Keratinocyte (primary cell): ENCODE measurements around the gene ORM1. TPM values are rescaled to one million over a fixed set of nuclear protein-coding genes. Genes with fewer than 3 reads are reported as not detected.

Experiments used
- DNase-seq: peaks from one replicate; pipeline ENCODE4 v3.0.0-alpha.2; 2011; ENCODE audit warnings: low read depth, missing footprints, low spot score
- FAIRE-seq: peaks from 2 replicates; lab custom pipeline; 2011; peaks lifted over from hg19 to GRCh38; lab: Jason Lieb, UNC
- H2AFZ ChIP-seq: 2 replicates; pipeline ENCODE4 v1.6.0; 2012; ENCODE audit warnings: low read length, control low read depth, inconsistent platforms; ENCODE audit not compliant: control insufficient read depth
- H3K27ac ChIP-seq: 2 replicates; pipeline ENCODE4 v1.5.1; 2011; ENCODE audit warnings: low read length; ENCODE audit not compliant: control insufficient read depth, insufficient read depth
- H3K27me3 ChIP-seq: 3 replicates; pipeline ENCODE4 v1.6.0; 2011; ENCODE audit warnings: low read length; ENCODE audit not compliant: control insufficient read depth, insufficient read depth; ENCODE audit errors: extremely low read depth
- H3K36me3 ChIP-seq, 2 experiments: 2 replicates in 1 of 2; 3 replicates in 1 of 2; pipeline ENCODE4 v1.5.1; 2011; ENCODE audit warnings: low read length in 2 of 2, mild to moderate bottlenecking in 1 of 2; ENCODE audit not compliant: control insufficient read depth in 2 of 2, insufficient read depth in 2 of 2; ENCODE audit errors: extremely low read depth in 1 of 2
- H3K4me1 ChIP-seq: 3 replicates; pipeline ENCODE4 v1.5.1; 2011; ENCODE audit warnings: low read length; ENCODE audit not compliant: control insufficient read depth, insufficient read depth; ENCODE audit errors: extremely low read depth
- H3K4me2 ChIP-seq: 3 replicates; pipeline ENCODE4 v1.6.0; 2011; ENCODE audit warnings: low read depth, low read length; ENCODE audit not compliant: control insufficient read depth, insufficient read depth; ENCODE audit errors: extremely low read depth
- H3K4me3 ChIP-seq, 3 experiments: fragments of 200-600 bp in 1 of 3; sonication (generic) in 1 of 3; 2 replicates in 2 of 3; 3 replicates in 1 of 3; pipeline ENCODE4 v1.5.1; 2011 to 2016; ENCODE audit warnings: low read length in 3 of 3, mild to moderate bottlenecking in 3 of 3, control low read depth in 2 of 3, inconsistent platforms in 1 of 3, low read depth in 1 of 3, mixed read lengths in 1 of 3, mixed run types in 1 of 3, moderate library complexity in 1 of 3; ENCODE audit not compliant: control insufficient read depth in 2 of 3, insufficient read depth in 2 of 3; ENCODE audit errors: extremely low read depth in 1 of 3
- H3K79me2 ChIP-seq: 2 replicates; pipeline ENCODE4 v1.6.0; 2012; ENCODE audit warnings: low read length; ENCODE audit not compliant: control insufficient read depth, insufficient read depth
- H3K9ac ChIP-seq: 3 replicates; pipeline ENCODE4 v1.6.0; 2011; ENCODE audit warnings: low read length; ENCODE audit not compliant: control insufficient read depth, insufficient read depth; ENCODE audit errors: extremely low read depth
- H3K9me1 ChIP-seq: 3 replicates; pipeline ENCODE4 v1.6.0; 2011; ENCODE audit warnings: low read length; ENCODE audit not compliant: control insufficient read depth, insufficient read depth; ENCODE audit errors: extremely low read depth
- H3K9me3 ChIP-seq: 2 replicates; pipeline ENCODE4 v1.5.1; 2012; ENCODE audit warnings: low read depth, low read length; ENCODE audit not compliant: control insufficient read depth
- H4K20me1 ChIP-seq: 3 replicates; pipeline ENCODE4 v1.6.0; 2011; ENCODE audit warnings: low read length; ENCODE audit not compliant: control insufficient read depth, insufficient read depth; ENCODE audit errors: extremely low read depth
- EZH2 ChIP-seq: IDR thresholded peaks from one replicate; pipeline ENCODE4 v1.6.1; 2012; ENCODE audit warnings: inconsistent platforms, mild to moderate bottlenecking, low read length, moderate library complexity
- dilution Hi-C: fragments of 300-500 bp; cut with MboI; formaldehyde crosslinking; loops from one replicate; pipeline ENCODE4 v1.7.0; 2020; ENCODE audit warnings: low sequenced_read_pairs; ENCODE audit not compliant: extremely low pct_ligation_motif_present
- polyA plus RNA-seq, 5 experiments: library from polyadenylated mRNA; depleted of rRNA in 3 of 5; stranded (reverse) in 3 of 5; stranded (forward) in 1 of 5; unstranded in 1 of 5; fragments of >200 nt; gene quantifications; 1 replicate in 1 of 5; 2 replicates in 3 of 5; 3 replicates in 1 of 5; pipeline versions ENCODE4 v1.2.1 to v1.2.3, GENCODE V29; 2011 to 2012; ENCODE audit warnings: missing spikeins in 2 of 5, low read depth in 1 of 5, low replicate concordance in 1 of 5
- TF ChIP-seq, protein P1 (sequence below), 3 experiments: IDR thresholded peaks in 1 of 3; conservative IDR thresholded peaks in 1 of 3; optimal IDR thresholded peaks in 1 of 3; 2 replicates in 2 of 3; 3 replicates in 1 of 3; pipeline versions ENCODE3 to v1.5.1; 2011; ENCODE audit warnings: low read length in 3 of 3, mild to moderate bottlenecking in 3 of 3, moderate library complexity in 2 of 3, control low read depth in 1 of 3, inconsistent platforms in 1 of 3; ENCODE audit not compliant: insufficient read depth in 2 of 3; ENCODE audit errors: extremely low read depth in 1 of 3

Gene ORM1
- polyA plus RNA-seq, 1 donor (not counting 4 experiments of a cell fraction or from before 2014, with no cell fraction given), result not detected

DNA sequence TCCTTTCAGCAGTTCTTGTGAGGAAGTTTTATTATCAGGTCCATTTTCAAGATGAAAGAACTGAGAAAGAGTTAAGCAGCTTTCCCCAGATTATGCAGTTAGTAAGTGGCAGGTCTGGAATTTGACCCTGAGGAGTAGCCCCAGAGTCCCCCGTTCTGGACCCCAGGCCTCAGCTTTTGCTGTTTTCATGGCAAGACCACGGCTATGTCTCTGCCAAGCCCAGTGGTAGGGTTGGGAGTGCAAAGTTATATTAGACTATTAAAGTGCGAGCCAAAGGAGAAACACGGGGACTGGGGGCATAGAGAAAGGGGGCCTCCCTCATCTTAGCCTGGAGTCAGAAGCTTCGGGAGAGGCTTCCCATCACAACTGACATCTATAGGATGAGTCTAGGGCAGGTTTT is 19.3 kb upstream of the ORM1 start:
- FAIRE-seq (no peak), DNase-seq (no peak)
- Histone ChIP-seq H3K79me2 (no peaks in the 10 kb centered on the region), H3K27ac (no peak overlapping the region), H3K9me3 (no peaks in the 10 kb centered on the region), H3K4me2 (no peak overlapping the region), H3K36me3 (peaks cover 29 to 45% of the 10 kb centered on the region in 2 experiments), H3K4me1 (no peaks in the 10 kb centered on the region), H3K9ac (no peak overlapping the region), H2AFZ (no peak overlapping the region), H3K9me1 (no peaks in the 10 kb centered on the region), H4K20me1 (no peaks in the 10 kb centered on the region), H3K4me3 (no peak overlapping the region), H3K27me3 (no peaks in the 10 kb centered on the region)
- TF ChIP-seq EZH2, result no peak
- TF ChIP-seq, protein P1, sequence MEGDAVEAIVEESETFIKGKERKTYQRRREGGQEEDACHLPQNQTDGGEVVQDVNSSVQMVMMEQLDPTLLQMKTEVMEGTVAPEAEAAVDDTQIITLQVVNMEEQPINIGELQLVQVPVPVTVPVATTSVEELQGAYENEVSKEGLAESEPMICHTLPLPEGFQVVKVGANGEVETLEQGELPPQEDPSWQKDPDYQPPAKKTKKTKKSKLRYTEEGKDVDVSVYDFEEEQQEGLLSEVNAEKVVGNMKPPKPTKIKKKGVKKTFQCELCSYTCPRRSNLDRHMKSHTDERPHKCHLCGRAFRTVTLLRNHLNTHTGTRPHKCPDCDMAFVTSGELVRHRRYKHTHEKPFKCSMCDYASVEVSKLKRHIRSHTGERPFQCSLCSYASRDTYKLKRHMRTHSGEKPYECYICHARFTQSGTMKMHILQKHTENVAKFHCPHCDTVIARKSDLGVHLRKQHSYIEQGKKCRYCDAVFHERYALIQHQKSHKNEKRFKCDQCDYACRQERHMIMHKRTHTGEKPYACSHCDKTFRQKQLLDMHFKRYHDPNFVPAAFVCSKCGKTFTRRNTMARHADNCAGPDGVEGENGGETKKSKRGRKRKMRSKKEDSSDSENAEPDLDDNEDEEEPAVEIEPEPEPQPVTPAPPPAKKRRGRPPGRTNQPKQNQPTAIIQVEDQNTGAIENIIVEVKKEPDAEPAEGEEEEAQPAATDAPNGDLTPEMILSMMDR (optimal IDR thresholded peaks at IDR 0.05 in 1 of 3, IDR thresholded peaks at IDR 0.05 in 1 of 3, conservative IDR thresholded peaks at IDR 0.05 in 1 of 3; ENCODE audit: extremely low read depth in 1 of 3, insufficient read depth in 2 of 3, low read length in 3 of 3), result no peak
- dilution Hi-C loops, result no loop called here

DNA sequence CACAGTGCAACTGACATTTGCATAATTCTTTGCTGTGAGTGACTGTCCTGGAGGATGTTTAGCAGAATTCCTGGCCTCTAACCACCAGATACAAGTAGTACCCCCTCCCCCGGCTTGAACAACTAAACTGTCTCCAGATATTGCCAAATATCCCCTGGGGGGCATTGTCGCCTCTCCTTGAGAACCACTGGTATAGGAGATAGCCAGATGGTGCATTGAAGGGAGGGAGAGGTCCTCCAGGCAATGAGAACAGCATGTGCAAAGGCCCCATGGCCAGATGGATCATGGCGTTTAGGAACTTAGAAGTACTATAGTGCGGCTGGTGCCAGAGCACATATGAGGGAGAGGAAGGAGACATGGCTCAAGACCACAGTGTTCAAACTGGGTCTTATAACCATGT is 18.9 kb upstream of the ORM1 start:
- Histone ChIP-seq H3K4me1 (no peaks in the 10 kb centered on the region), H3K36me3 (peaks cover 33 to 45% of the 10 kb centered on the region in 2 experiments), H3K27me3 (no peaks in the 10 kb centered on the region), H3K4me2 (no peak overlapping the region), H3K9me1 (no peaks in the 10 kb centered on the region), H2AFZ (no peak overlapping the region), H3K9me3 (no peaks in the 10 kb centered on the region), H4K20me1 (no peaks in the 10 kb centered on the region), H3K9ac (no peak overlapping the region), H3K27ac (no peak overlapping the region), H3K79me2 (no peaks in the 10 kb centered on the region), H3K4me3 (no peak overlapping the region)
- dilution Hi-C loops, result no loop called here
- TF ChIP-seq, protein P1 (optimal IDR thresholded peaks at IDR 0.05 in 1 of 3, IDR thresholded peaks at IDR 0.05 in 1 of 3, conservative IDR thresholded peaks at IDR 0.05 in 1 of 3; ENCODE audit: extremely low read depth in 1 of 3, insufficient read depth in 2 of 3, low read length in 3 of 3), result no peak
- no peak for DNase-seq
- no peak for FAIRE-seq
